ENCODE results near the gene CMIP.

- TF ChIP-seq EZH2 (IDR thresholded peaks at IDR 0.05; ENCODE audit: borderline replicate concordance, insufficient read depth, low read length, poor library complexity, severe bottlenecking) (no peak), CTCF (IDR thresholded peaks at IDR 0.05; ENCODE audit: poor library complexity, severe bottlenecking) (peak; percentile 98), POLR2AphosphoS5 (IDR thresholded peaks at IDR 0.05) (no peak)
These were observed 293.4 kb downstream of the CMIP start for GRCh38 chr16:81737885-81738536.
